HEK293 (cell line): ENCODE results near the gene ZSCAN12.
A peak's percentile ranks its signal among the peaks of the same experiment; 100 is the strongest.

ENCODE experiments used
- CTCF ChIP-seq: fragments of 450-650 bp; formaldehyde crosslinking; IDR thresholded peaks from 2 replicates; pipeline ENCODE4 v1.5.1; 2016; ENCODE audit warnings: missing biosample characterization, missing genetic modification characterization
- MEIS1 ChIP-seq: sonication (generic); formaldehyde crosslinking; IDR thresholded peaks from 2 replicates; pipeline ENCODE4 v1.8.1; 2022; ENCODE audit warnings: missing genetic modification reagents, mild to moderate bottlenecking, borderline replicate concordance
- REPIN1 ChIP-seq: fragments of 450-650 bp; formaldehyde crosslinking; IDR thresholded peaks from 2 replicates; pipeline ENCODE4 v1.5.1; 2017; ENCODE audit warnings: missing biosample characterization, missing genetic modification characterization, low read depth
- ZBTB11 ChIP-seq: fragments of 450-650 bp; formaldehyde crosslinking; conservative IDR thresholded peaks from 2 replicates; pipeline ENCODE4 v1.5.1; 2016; ENCODE audit warnings: low read depth, missing biosample characterization, missing genetic modification characterization
- ZBTB49 ChIP-seq: fragments of 450-650 bp; formaldehyde crosslinking; IDR thresholded peaks from 2 replicates; pipeline ENCODE4 v1.5.1; 2016; ENCODE audit warnings: missing biosample characterization, missing genetic modification characterization, low read depth
- ZFHX2 ChIP-seq: fragments of 450-650 bp; formaldehyde crosslinking; conservative IDR thresholded peaks from 2 replicates; pipeline ENCODE4 v1.5.1; 2016; ENCODE audit warnings: missing biosample characterization, missing genetic modification characterization
- ZFP41 ChIP-seq: fragments of 450-650 bp; formaldehyde crosslinking; IDR thresholded peaks from 2 replicates; pipeline ENCODE4 v1.5.1; 2016; ENCODE audit warnings: missing biosample characterization, missing genetic modification characterization, borderline replicate concordance
- ZFP69B ChIP-seq: fragments of 450-650 bp; formaldehyde crosslinking; IDR thresholded peaks from 2 replicates; pipeline ENCODE4 v1.5.1; 2016; ENCODE audit warnings: missing biosample characterization, missing genetic modification characterization
- ZNF174 ChIP-seq: fragments of 450-650 bp; formaldehyde crosslinking; IDR thresholded peaks from 2 replicates; pipeline ENCODE4 v1.5.0; 2017; ENCODE audit warnings: missing biosample characterization, mild to moderate bottlenecking, missing genetic modification characterization
- ZNF549 ChIP-seq: fragments of 450-650 bp; IDR thresholded peaks from 2 replicates; pipeline ENCODE4 v1.5.1; 2018; ENCODE audit warnings: missing biosample characterization, missing genetic modification characterization, mild to moderate bottlenecking, inconsistent platforms, moderate library complexity
- ZNF555 ChIP-seq: fragments of 450-650 bp; formaldehyde crosslinking; conservative IDR thresholded peaks from 2 replicates; pipeline ENCODE4 v1.5.1; 2017; ENCODE audit warnings: missing biosample characterization, mild to moderate bottlenecking, missing genetic modification characterization, inconsistent platforms
- ZNF76 ChIP-seq: fragments of 450-650 bp; formaldehyde crosslinking; IDR thresholded peaks from 2 replicates; pipeline ENCODE4; 2016; ENCODE audit warnings: low read depth, missing biosample characterization, missing genetic modification characterization, borderline replicate concordance

- no peak for TF ChIP-seq ZNF549 (tag by site-specific recombination)
- no peak for TF ChIP-seq REPIN1 (tag by site-specific recombination)
- no peak for TF ChIP-seq ZFP41
- no peak for TF ChIP-seq ZBTB49 (tag by site-specific recombination)
- TF ChIP-seq CTCF (tag by site-specific recombination) = no peak
- no peak for TF ChIP-seq ZNF174 (tag by site-specific recombination)
- TF ChIP-seq ZBTB11 (tag by site-specific recombination) = no peak; the same call in 1 of the 2 replicates
- 0 out of 2 replicates have a peak, but pooled peaks have one; percentile 8 for TF ChIP-seq ZNF76 (tag by site-specific recombination)
- no peak for TF ChIP-seq MEIS1 (CRISPR knock-in tag)
- peak; percentile 94 for TF ChIP-seq ZFHX2 (tag by site-specific recombination)
- TF ChIP-seq ZFP69B (tag by site-specific recombination) = peak; percentile 42; the same call in 1 of the 2 replicates
- no peak for TF ChIP-seq ZNF555
Observed at GRCh38 chr6:28335564-28336283, 63.8 kb downstream of the ZSCAN12 start, which contains the start of gene ZSCAN31.
